HG03159 (cell line): ENCODE results near the gene KCTD19.

Experiments
- ATAC-seq: cut with Tn5 transposase; IDR thresholded peaks from one replicate; pipeline ENCODE4 v1.9.1; 2021; ENCODE audit warnings: mild to moderate bottlenecking, moderate library complexity; ENCODE audit not compliant: unreplicated experiment

KCTD19 gene

GRCh38 chr16:67283826-67284555 lies 42.5 kb downstream of the KCTD19 start:
- no peak for ATAC-seq

- no peak for ATAC-seq
Observed at GRCh38 chr16:67283039-67283825, 43.3 kb downstream of the KCTD19 start.

- ATAC-seq, result no peak
Observed at GRCh38 chr16:67282447-67282805, 44.1 kb downstream of the KCTD19 start.

GRCh38 chr16:67281536-67282446 lies 44.8 kb downstream of the KCTD19 start:
- no peak for ATAC-seq

- no peak for ATAC-seq
Observed at GRCh38 chr16:67280090-67281015, 46.2 kb downstream of the KCTD19 start.

- ATAC-seq, result peak; percentile 71
Observed at GRCh38 chr16:67279296-67280089, 47.0 kb downstream of the KCTD19 start, which contains the start of gene PLEKHG4. PLEKHG4 (plus strand) TSS chr16:67279532; CDS start chr16:67280045, 513 bp downstream.

GRCh38 chr16:67278773-67279295 lies 47.7 kb downstream of the KCTD19 start:
- ATAC-seq, result peak; percentile 36

GRCh38 chr16:67277999-67278772 lies 48.4 kb downstream of the KCTD19 start:
- no peak for ATAC-seq

GRCh38 chr16:67277294-67277998 lies 49.1 kb downstream of the KCTD19 start:
- ATAC-seq, result no peak

- no peak for ATAC-seq
Observed at GRCh38 chr16:67275321-67275720, 51.2 kb downstream of the KCTD19 start.

GRCh38 chr16:67271446-67271845 lies 55.1 kb downstream of the KCTD19 start:
- ATAC-seq, result no peak

GRCh38 chr16:67270931-67271338 lies 55.6 kb downstream of the KCTD19 start:
- no peak for ATAC-seq

- ATAC-seq, result no peak
Observed at GRCh38 chr16:67269766-67270165, 56.8 kb downstream of the KCTD19 start.

GRCh38 chr16:67268136-67268579 lies 58.4 kb downstream of the KCTD19 start:
- no peak for ATAC-seq

- no peak for ATAC-seq
Observed at GRCh38 chr16:67265834-67266233, 60.7 kb downstream of the KCTD19 start.

- no peak for ATAC-seq
Observed at GRCh38 chr16:67264866-67265265, 61.7 kb downstream of the KCTD19 start.

- no peak for ATAC-seq
Observed at GRCh38 chr16:67264277-67264676, 62.3 kb downstream of the KCTD19 start.

GRCh38 chr16:67263201-67263600 lies 63.3 kb downstream of the KCTD19 start:
- ATAC-seq, result no peak
